ENCODE data around the gene TBC1D16. TPM values are rescaled to one million over a fixed set of nuclear protein-coding genes. Genes with fewer than 3 reads are reported as not detected.

Gene TBC1D16
- total and polyA plus RNA-seq, 10 of the 15 experiments (the other 5 are each of a cell fraction or from before 2014, with no cell fraction given) = 0.01 to 0.13 (median 0.06) TPM; not detected in 3

DNA sequence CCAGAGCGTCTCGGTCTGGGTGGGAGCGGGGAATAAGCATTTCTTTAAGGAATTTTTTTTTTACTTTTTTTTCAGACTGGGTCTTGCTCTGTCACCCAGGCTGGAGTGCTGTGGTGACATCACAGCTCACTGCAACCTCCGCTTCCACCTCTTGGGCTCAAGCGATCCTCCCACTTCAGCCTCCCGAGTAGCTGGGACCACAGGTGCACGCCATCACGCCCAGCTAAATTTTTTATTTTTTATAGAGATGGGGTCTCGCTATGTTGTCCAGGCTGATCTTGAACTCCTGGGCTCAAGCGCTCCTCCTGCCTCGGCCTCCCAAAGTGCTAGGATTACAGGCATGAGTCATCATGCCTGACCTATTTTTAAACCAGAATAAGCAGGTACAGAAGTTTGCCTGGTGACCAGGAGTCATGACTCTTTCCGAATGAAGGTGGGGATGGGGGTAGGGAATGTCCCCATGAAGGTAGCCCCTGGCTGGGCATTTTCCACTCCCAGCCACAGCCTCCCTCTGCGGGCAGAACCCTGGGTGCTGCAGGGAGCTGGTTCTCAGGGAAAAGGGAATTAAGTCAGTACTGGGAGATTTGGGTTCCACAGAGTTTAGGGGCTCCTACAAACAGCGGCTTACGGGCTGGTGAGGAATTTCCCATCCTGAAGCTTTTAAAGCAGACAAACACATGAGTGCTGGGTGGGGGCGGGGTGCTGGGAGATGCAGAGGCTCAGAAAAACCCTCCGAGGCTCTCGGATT is 48.3 kb downstream of the TBC1D16 start (continued):
- TF ChIP-seq ZSCAN29 (IDR thresholded peaks at IDR 0.05) (no peak), ZNF622 (IDR thresholded peaks at IDR 0.05) (no peak)

DNA sequence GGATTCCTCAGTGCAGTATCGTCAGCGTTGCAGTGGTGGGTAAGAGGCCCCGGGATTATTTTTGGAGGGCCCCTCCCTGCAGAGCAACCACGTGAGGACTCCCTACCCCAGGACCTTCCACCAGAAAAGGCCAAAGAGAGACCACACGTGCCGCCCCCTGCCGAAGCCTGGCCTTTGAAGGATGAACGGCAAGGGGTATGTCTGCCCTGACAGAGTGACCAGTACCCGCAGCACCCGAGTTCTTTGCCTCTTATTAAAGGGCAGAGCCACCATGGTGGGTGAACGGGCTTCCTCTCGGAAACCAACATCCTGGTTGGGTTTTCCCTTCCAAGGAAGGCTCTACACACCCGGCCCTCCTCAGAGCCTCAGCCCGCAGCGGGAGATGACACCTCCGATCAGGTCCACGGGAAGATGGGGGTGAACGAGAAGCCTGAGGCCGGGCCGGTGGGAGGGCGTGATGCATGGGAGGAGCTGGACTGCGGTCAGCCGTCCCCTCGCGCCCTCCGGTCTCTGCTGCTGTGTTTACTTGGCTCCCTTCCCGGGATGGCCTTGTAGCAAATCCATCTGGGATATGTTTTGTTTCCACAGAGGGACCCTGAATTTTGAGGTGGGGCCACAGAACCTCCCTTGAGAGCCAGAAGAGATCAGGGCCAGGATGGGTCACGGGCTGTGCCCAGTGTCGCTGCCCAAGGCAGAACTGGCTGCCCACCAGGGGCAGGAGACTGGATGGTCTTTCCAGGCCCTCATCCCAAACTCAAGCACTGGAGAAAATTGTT is 49.1 kb downstream of the TBC1D16 start:
- Histone ChIP-seq H3K9me3 (replicated peaks; ENCODE audit: control insufficient read depth, insufficient read depth, low read length) (no peaks in the 10 kb centered on the region), H2AFZ (ENCODE audit: control insufficient read depth, low read depth, low read length) (no peak overlapping the region), H3K4me3 (no peak overlapping the region), H4K20me1 (ENCODE audit: control insufficient read depth, insufficient read depth) (no peaks in the 10 kb centered on the region), H3K79me2 (ENCODE audit: control insufficient read depth, insufficient read depth, low read length) (no peaks in the 10 kb centered on the region), H3K4me2 (ENCODE audit: control insufficient read depth, insufficient read depth) (no peak overlapping the region), H3K9ac (ENCODE audit: control insufficient read depth, insufficient read depth, low read length) (no peak overlapping the region), H3K4me1 (ENCODE audit: control insufficient read depth, insufficient read depth, low read length) (no peaks in the 10 kb centered on the region), H3K27me3 (replicated peaks in 1 of 2; ENCODE audit: control insufficient read depth in 2 of 2, insufficient read depth in 2 of 2, low read length in 1 of 2) (peaks cover 1 to 3% of the 10 kb centered on the region in 2 experiments; a peak in 2 of 4 replicates), H3K27ac (ENCODE audit: control insufficient read depth, insufficient read depth) (no peak overlapping the region), H3K36me3 (ENCODE audit: control insufficient read depth in 2 of 2, insufficient read depth in 2 of 2, low read length in 1 of 2) (no peaks in the 10 kb centered on the region)
- no TSS peak for BruUV-seq (replicated peaks)
- no peak for DNase-seq (ENCODE audit: low read depth, low spot score)
- RAD21 ChIA-PET (ENCODE audit: unreplicated experiment) = no interaction called here
- SMC1A ChIA-PET (ENCODE audit: uncharacterized antibody, unreplicated experiment) = no interaction called here
- ATAC-seq = no peak
- no peak for FAIRE-seq
- 50% methylated on average over 28 of the region's 29 CpGs for WGBS (ENCODE audit: insufficient coverage, insufficient replicate concordance, low lambda C conversion rate, missing lambda C conversion rate)
- in situ Hi-C loops (cut with MboI) (no loop called here), intact Hi-C loops (cut with micrococcal nuclease; ENCODE audit: unreplicated experiment) (no loop called here)
- CTCF ChIA-PET = interaction anchor here (0.9 kb wide), 1 partner anchor 16 kb away, joined by 3 read pairs; no protein-coding TSS in a partner anchor
- POLR2A ChIA-PET = no interaction called here
- TF ChIP-seq MYB (IDR thresholded peaks at IDR 0.05; ENCODE audit: borderline replicate concordance, low read depth, low read length) = no peak
- TF ChIP-seq ZNF274 (IDR thresholded peaks at IDR 0.05; ENCODE audit: insufficient read depth, insufficient read length) = no peak
- no peak for TF ChIP-seq RFX5 (IDR thresholded peaks at IDR 0.05; ENCODE audit: low read depth, low read length)
- no peak for TF ChIP-seq SMAD5 (IDR thresholded peaks at IDR 0.05; ENCODE audit: low read depth)
- no peak for TF ChIP-seq SUZ12 (IDR thresholded peaks at IDR 0.05; ENCODE audit: unreplicated experiment)
- TF ChIP-seq, protein P1, sequence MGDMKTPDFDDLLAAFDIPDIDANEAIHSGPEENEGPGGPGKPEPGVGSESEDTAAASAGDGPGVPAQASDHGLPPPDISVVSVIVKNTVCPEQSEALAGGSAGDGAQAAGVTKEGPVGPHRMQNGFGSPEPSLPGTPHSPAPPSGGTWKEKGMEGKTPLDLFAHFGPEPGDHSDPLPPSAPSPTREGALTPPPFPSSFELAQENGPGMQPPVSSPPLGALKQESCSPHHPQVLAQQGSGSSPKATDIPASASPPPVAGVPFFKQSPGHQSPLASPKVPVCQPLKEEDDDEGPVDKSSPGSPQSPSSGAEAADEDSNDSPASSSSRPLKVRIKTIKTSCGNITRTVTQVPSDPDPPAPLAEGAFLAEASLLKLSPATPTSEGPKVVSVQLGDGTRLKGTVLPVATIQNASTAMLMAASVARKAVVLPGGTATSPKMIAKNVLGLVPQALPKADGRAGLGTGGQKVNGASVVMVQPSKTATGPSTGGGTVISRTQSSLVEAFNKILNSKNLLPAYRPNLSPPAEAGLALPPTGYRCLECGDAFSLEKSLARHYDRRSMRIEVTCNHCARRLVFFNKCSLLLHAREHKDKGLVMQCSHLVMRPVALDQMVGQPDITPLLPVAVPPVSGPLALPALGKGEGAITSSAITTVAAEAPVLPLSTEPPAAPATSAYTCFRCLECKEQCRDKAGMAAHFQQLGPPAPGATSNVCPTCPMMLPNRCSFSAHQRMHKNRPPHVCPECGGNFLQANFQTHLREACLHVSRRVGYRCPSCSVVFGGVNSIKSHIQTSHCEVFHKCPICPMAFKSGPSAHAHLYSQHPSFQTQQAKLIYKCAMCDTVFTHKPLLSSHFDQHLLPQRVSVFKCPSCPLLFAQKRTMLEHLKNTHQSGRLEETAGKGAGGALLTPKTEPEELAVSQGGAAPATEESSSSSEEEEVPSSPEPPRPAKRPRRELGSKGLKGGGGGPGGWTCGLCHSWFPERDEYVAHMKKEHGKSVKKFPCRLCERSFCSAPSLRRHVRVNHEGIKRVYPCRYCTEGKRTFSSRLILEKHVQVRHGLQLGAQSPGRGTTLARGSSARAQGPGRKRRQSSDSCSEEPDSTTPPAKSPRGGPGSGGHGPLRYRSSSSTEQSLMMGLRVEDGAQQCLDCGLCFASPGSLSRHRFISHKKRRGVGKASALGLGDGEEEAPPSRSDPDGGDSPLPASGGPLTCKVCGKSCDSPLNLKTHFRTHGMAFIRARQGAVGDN (IDR thresholded peaks at IDR 0.05) = no peak
- TF ChIP-seq KLF5 (IDR thresholded peaks at IDR 0.05; ENCODE audit: partially characterized antibody) = no peak
- TF ChIP-seq, protein P2, sequence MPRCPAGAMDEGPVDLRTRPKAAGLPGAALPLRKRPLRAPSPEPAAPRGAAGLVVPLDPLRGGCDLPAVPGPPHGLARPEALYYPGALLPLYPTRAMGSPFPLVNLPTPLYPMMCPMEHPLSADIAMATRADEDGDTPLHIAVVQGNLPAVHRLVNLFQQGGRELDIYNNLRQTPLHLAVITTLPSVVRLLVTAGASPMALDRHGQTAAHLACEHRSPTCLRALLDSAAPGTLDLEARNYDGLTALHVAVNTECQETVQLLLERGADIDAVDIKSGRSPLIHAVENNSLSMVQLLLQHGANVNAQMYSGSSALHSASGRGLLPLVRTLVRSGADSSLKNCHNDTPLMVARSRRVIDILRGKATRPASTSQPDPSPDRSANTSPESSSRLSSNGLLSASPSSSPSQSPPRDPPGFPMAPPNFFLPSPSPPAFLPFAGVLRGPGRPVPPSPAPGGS (IDR thresholded peaks at IDR 0.05; ENCODE audit: borderline replicate concordance, insufficient read depth, low read depth, low read length, poor library complexity, severe bottlenecking) = no peak
- TF ChIP-seq, protein P3, sequence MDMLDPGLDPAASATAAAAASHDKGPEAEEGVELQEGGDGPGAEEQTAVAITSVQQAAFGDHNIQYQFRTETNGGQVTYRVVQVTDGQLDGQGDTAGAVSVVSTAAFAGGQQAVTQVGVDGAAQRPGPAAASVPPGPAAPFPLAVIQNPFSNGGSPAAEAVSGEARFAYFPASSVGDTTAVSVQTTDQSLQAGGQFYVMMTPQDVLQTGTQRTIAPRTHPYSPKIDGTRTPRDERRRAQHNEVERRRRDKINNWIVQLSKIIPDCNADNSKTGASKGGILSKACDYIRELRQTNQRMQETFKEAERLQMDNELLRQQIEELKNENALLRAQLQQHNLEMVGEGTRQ (IDR thresholded peaks at IDR 0.05; ENCODE audit: borderline replicate concordance, low read depth, low read length) = no peak
- no peak for TF ChIP-seq MTA2 (IDR thresholded peaks at IDR 0.05; ENCODE audit: low read depth)
- TF ChIP-seq IKZF2 (IDR thresholded peaks at IDR 0.05) = no peak

All from GM12878 (cell line).